ENCODE data around the gene INMT. TPM values are rescaled to one million over a fixed set of nuclear protein-coding genes. Genes with fewer than 3 reads are reported as not detected.

Gene INMT
- total and polyA plus RNA-seq, 10 of the 15 experiments (the other 5 are each of a cell fraction or from before 2014, with no cell fraction given): 0.03 to 0.20 (median 0.10) TPM; not detected in 7

DNA sequence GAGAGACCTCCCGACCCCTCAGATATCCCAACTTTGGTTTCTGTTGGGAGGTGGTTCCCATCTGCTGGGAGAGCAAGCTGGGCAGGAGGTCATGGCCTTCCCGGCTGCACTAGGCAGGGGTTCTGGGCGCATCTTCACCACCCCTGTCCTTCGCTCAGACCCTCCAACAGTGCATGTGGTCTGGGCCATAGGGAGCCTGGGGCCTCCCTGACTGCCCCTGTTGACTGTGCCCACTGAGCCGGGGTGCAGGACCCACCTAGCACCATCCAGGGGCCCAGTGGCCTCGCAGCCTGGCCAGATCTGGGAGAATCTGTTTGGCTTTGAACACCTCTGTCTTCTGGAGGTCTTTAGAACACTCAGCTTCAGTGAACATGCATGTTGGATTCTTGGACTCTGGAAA lies 18.7 kb upstream of the INMT start:
- TF ChIP-seq RCOR1 (conservative IDR thresholded peaks at IDR 0.05; ENCODE audit: low read depth, low read length): no peak
- no peak for TF ChIP-seq SP1 (IDR thresholded peaks at IDR 0.05; ENCODE audit: low read depth, low read length)
- no peak for TF ChIP-seq MEF2B (IDR thresholded peaks at IDR 0.05; ENCODE audit: partially characterized antibody, poor library complexity, severe bottlenecking)
- TF ChIP-seq CEBPB (IDR thresholded peaks at IDR 0.05; ENCODE audit: borderline replicate concordance in 1 of 2, low read depth in 2 of 2, low read length in 2 of 2): no peak
- TF ChIP-seq SIN3A (IDR thresholded peaks at IDR 0.05; ENCODE audit: low read depth, low read length): no peak
- no peak for TF ChIP-seq CBX5 (IDR thresholded peaks at IDR 0.05; ENCODE audit: low read depth)
- no peak for TF ChIP-seq EP300 (IDR thresholded peaks at IDR 0.05; ENCODE audit: borderline replicate concordance in 1 of 2, control insufficient read depth in 1 of 2, low read depth in 2 of 2, low read length in 2 of 2)
- no peak for TF ChIP-seq HDAC2 (IDR thresholded peaks at IDR 0.05)
- TF ChIP-seq WRNIP1 (IDR thresholded peaks at IDR 0.05; ENCODE audit: borderline replicate concordance, low read depth, low read length): no peak
- no peak for TF ChIP-seq ETV6 (conservative IDR thresholded peaks at IDR 0.05 in 1 of 2, IDR thresholded peaks at IDR 0.05 in 1 of 2; ENCODE audit: borderline replicate concordance in 1 of 2, low read depth in 1 of 2)
- TF ChIP-seq, protein P1, sequence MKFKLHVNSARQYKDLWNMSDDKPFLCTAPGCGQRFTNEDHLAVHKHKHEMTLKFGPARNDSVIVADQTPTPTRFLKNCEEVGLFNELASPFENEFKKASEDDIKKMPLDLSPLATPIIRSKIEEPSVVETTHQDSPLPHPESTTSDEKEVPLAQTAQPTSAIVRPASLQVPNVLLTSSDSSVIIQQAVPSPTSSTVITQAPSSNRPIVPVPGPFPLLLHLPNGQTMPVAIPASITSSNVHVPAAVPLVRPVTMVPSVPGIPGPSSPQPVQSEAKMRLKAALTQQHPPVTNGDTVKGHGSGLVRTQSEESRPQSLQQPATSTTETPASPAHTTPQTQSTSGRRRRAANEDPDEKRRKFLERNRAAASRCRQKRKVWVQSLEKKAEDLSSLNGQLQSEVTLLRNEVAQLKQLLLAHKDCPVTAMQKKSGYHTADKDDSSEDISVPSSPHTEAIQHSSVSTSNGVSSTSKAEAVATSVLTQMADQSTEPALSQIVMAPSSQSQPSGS (IDR thresholded peaks at IDR 0.05; ENCODE audit: low read length): no peak
- TF ChIP-seq, protein P2, sequence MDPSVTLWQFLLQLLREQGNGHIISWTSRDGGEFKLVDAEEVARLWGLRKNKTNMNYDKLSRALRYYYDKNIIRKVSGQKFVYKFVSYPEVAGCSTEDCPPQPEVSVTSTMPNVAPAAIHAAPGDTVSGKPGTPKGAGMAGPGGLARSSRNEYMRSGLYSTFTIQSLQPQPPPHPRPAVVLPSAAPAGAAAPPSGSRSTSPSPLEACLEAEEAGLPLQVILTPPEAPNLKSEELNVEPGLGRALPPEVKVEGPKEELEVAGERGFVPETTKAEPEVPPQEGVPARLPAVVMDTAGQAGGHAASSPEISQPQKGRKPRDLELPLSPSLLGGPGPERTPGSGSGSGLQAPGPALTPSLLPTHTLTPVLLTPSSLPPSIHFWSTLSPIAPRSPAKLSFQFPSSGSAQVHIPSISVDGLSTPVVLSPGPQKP (IDR thresholded peaks at IDR 0.05; ENCODE audit: low read depth, low read length): no peak
- no peak for TF ChIP-seq LARP7 (IDR thresholded peaks at IDR 0.05)
- Histone ChIP-seq H3K27ac (ENCODE audit: control insufficient read depth, insufficient read depth) (no peak overlapping the region), H3K9me3 (replicated peaks; ENCODE audit: control insufficient read depth, insufficient read depth, low read length) (no peaks in the 10 kb centered on the region), H3K79me2 (ENCODE audit: control insufficient read depth, insufficient read depth, low read length) (no peaks in the 10 kb centered on the region), H4K20me1 (ENCODE audit: control insufficient read depth, insufficient read depth) (no peaks in the 10 kb centered on the region), H2AFZ (ENCODE audit: control insufficient read depth, low read depth, low read length) (no peak overlapping the region), H3K4me1 (ENCODE audit: control insufficient read depth, insufficient read depth, low read length) (no peaks in the 10 kb centered on the region), H3K4me2 (ENCODE audit: control insufficient read depth, insufficient read depth) (no peak overlapping the region), H3K4me3 (no peak overlapping the region), H3K27me3 (replicated peaks in 1 of 2; ENCODE audit: control insufficient read depth in 2 of 2, insufficient read depth in 2 of 2, low read length in 1 of 2) (peaks cover 6 to 7% of the 10 kb centered on the region in 2 experiments; a peak in 3 of 4 replicates), H3K9ac (ENCODE audit: control insufficient read depth, insufficient read depth, low read length) (no peak overlapping the region), H3K36me3 (ENCODE audit: control insufficient read depth in 2 of 2, insufficient read depth in 2 of 2, low read length in 1 of 2) (no peaks in the 10 kb centered on the region)
- ChIA-PET CTCF (interaction anchor here (1.4 kb wide), 1 partner anchor 182 kb away, joined by 4 read pairs; no protein-coding TSS in a partner anchor), RAD21 (ENCODE audit: unreplicated experiment) (no interaction called here), POLR2A (no interaction called here), SMC1A (ENCODE audit: uncharacterized antibody, unreplicated experiment) (no interaction called here)
- DNase-seq (ENCODE audit: low read depth, low spot score) (no peak), ATAC-seq (no peak), FAIRE-seq (no peak)
- in situ Hi-C loops (cut with MboI): no loop called here
- whole genome bisulfite sequencing (ENCODE audit: insufficient coverage, insufficient replicate concordance, low lambda C conversion rate, missing lambda C conversion rate): 25% methylated on average over 6 of the region's 6 CpGs
- BruUV-seq (replicated peaks): no TSS peak
- intact Hi-C loops (cut with micrococcal nuclease; ENCODE audit: unreplicated experiment): no loop called here
